Right cardiac atrium (tissue), 5 donors: Measurements from ENCODE around the gene KCNIP2. TPM values are rescaled to one million over a fixed set of nuclear protein-coding genes. Genes with fewer than 3 reads are reported as not detected.
"Not testable (repeated sequence)": the region's sequence is repeated elsewhere in the genome, so short reads cannot be mapped to it uniquely, and the experiment has no call there.

ENCODE experiments used
- ATAC-seq, 2 donors: fragments of 200-7000 bp; cut with Tn5 transposase; one replicate each; pipeline versions ENCODE4 v1.8.0 to v1.9.1; 2020; ENCODE audit warnings: moderate library complexity in 2 of 2, mild to moderate bottlenecking in 1 of 2
- DNase-seq, 3 donors: peaks; one replicate each; pipeline ENCODE4 v3.0.0-alpha.2; 2020
- H3K27ac ChIP-seq: one replicate; pipeline ENCODE4 v1.5.1; 2013; ENCODE audit warnings: mild to moderate bottlenecking, low read length, control low read depth, moderate library complexity
- H3K27me3 ChIP-seq: one replicate; pipeline ENCODE4 v1.6.1; 2013; ENCODE audit not compliant: control insufficient read depth, insufficient read depth
- H3K4me1 ChIP-seq: one replicate; pipeline ENCODE4 v1.6.1; 2013; ENCODE audit warnings: low read length; ENCODE audit not compliant: control insufficient read depth, insufficient read depth
- H3K4me3 ChIP-seq: one replicate; pipeline ENCODE4 v1.5.1; 2013; ENCODE audit warnings: low read length, control low read depth
- H3K9me3 ChIP-seq: one replicate; pipeline ENCODE4 v1.6.1; 2013; ENCODE audit warnings: low read length; ENCODE audit not compliant: control insufficient read depth
- WGBS: extraction: QIAGEN DNeasy Blood & Tissue Kit; methylation state at CpG from one replicate; pipeline ENCODE4 v1.1.7; 2013; 5-methylcytosine and 5-hydroxymethylcytosine counted together
- intact Hi-C, 4 donors: fragments of 100-400 bp; cut with DNase I; formaldehyde crosslinking; loops; one replicate each; pipeline versions ENCODE4 v1.11.0 to v1.14.0; 2022 to 2023
- polyA plus RNA-seq: library from polyadenylated mRNA; stranded (reverse); fragments of 200-250 nt; gene quantifications from one replicate; pipeline ENCODE4 v1.2.3, GENCODE V29; 2013
- total RNA-seq, 4 donors: library from RNA; stranded (reverse); fragmentation: NEBNext Ultra II Directional; extraction: Animal tissue kit (Norgen Biotek cat#: 25700); gene quantifications; one replicate each; pipeline ENCODE4 v1.2.1, GENCODE V29; 2021
- donor health status: healthy with polysubstance abuse.
- donor health status: DM: no; HTN: yes; CAD: no.
- donor health status: DM: no; HTN: no; CAD: no.
- donor health status: DM: no; HTN: yes; CAD: no; lungs with severe emphysema.
- donor health status: DM: yes; HTN: yes; CAD: no.

Gene KCNIP2
- total and polyA plus RNA-seq, 5 donors: 368 to 977 (median 704) TPM

DNA sequence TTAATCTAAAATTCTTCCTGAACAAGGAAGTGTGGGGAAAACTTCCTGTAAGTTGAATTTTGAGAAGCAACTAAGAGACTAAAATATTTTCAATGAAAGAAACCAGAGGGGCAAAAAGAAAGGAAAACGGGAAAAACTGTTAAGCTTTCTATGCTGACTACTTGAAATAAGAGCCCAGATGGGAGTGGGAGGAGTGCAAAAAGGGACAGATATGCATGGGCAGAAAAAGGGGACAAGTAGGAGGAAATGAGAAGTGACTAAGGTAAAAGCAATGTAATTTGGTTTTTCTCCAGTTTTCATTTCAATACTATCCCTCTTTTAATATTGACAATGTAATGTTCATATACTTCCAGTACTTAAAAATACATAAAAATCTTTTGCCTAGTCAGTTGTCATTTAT lies 36.4 kb downstream of the KCNIP2 start:
- WGBS: 76% methylated on average over 1 of the region's 1 CpG
- no peaks in the 10 kb centered on the region for H3K9me3 ChIP-seq
- H3K27me3 ChIP-seq: no peaks in the 10 kb centered on the region
- H3K4me1 ChIP-seq: peaks cover 1% of the 10 kb centered on the region
- ATAC-seq: no peak
- DNase-seq: no peak
- intact Hi-C loops: no loop called here
- no peak overlapping the region for H3K4me3 ChIP-seq
- H3K27ac ChIP-seq: no peak overlapping the region

DNA sequence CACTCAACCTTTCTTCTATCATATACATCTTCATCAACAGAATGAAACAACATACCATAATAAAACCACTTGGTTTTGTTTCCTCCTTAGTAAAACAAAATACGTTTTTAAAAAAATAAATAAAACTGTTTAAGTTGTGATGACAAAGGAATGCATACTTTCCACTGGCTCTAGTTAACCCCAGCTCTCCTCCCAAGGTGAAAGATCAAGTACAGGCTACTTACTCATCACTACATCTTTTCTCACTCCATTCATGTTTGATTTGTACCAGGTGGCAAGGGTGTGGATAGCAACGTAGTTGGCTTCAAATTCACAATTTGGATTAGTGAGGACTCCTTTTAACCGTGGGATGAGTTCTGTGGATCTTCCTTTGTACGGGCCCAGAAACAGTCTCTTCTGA lies 40.1 kb downstream of the KCNIP2 start:
- H3K4me3 ChIP-seq: no peak overlapping the region
- intact Hi-C loops: no loop called here
- no peaks in the 10 kb centered on the region for H3K9me3 ChIP-seq
- H3K27me3 ChIP-seq: no peaks in the 10 kb centered on the region
- WGBS: 64% methylated on average over 4 of the region's 4 CpGs
- DNase-seq: no peak
- H3K27ac ChIP-seq: no peak overlapping the region
- H3K4me1 ChIP-seq: no peaks in the 10 kb centered on the region
- ATAC-seq: no peak

DNA sequence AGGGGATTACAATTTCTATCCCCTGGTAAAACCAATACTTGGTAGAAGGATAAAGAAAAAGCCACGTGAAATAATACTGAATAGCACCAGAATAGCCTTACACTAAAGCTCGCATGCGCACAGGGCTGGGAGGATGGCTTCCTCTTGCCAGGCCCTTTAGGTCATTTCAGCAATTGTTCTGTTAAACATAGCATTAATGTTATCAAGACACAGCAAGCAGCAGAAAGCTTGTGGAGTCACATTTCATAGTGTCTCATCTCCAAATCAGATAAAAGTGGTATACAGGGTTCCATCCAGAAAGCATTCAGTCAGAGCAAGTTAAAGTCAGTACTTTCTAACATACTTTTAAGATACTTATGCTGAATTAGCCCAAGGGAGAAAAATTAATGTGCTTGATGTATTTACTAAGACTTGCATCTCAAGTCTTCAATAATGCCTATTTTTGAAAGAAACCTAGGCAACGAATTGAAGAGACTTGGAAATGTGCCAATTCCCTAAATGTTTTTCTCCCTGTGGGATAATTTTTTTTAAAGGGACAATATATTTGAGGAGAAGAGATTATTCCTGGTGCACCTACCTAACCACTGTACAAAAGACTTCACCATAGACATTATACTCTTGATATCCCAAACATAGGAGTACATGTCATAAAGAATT lies 46.1 kb downstream of the KCNIP2 start:
- H3K9me3 ChIP-seq: no peaks in the 10 kb centered on the region
- no peak for ATAC-seq
- no peaks in the 10 kb centered on the region for H3K27me3 ChIP-seq
- intact Hi-C loops: no loop called here
- WGBS: 51% methylated on average over 4 of the region's 4 CpGs
- no peak overlapping the region for H3K4me3 ChIP-seq
- no peaks in the 10 kb centered on the region for H3K4me1 ChIP-seq
- H3K27ac ChIP-seq: no peak overlapping the region
- no peak for DNase-seq

DNA sequence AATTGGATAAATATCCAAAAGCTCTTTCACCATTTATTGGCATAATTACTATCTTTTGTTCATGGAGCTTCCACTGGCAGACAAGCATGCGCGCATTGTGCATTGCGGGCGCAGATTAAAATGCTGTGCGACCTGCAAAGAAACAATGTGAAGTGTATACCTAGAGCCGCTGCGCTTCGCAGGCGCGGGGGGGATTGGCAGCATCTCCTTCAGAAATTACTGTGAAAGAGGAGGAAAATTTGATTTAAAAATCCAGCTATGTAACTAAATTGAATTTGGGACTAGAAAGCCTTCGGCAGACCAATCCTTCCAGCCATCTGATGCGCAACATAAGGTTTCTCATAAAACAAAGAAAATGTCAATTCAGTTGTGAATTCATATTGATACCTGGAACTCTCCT lies 50.1 kb downstream of the KCNIP2 start:
- 96% methylated on average over 12 of the region's 12 CpGs for WGBS
- Histone ChIP-seq H3K27ac (no peak overlapping the region), H3K4me1 (no peaks in the 10 kb centered on the region), H3K4me3 (no peak overlapping the region), H3K9me3 (no peaks in the 10 kb centered on the region), H3K27me3 (no peaks in the 10 kb centered on the region)
- intact Hi-C loops: no loop called here
- ATAC-seq: no peak
- no peak for DNase-seq

DNA sequence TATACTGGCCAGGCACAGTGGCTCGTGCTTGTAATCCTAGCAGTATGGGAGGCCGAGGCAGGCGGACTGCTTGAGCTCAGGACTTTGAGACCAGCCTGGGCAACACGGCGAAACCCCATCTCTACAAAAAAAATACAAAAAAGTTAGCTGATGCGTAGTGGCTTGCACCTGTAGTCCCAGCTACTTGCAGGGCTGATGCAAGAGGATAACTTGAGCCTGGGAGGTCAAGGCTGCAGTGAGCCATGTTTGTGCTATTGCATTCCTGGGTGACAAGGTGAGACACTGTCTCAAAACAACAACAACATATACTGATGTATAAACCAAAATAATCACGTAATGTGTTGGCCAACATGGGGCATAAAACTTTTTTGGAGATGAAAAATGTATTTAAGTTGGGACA lies 53.9 kb downstream of the KCNIP2 start:
- DNase-seq (no peak), ATAC-seq (no peak)
- intact Hi-C loops: no loop called here
- Histone ChIP-seq H3K4me1 (no peaks in the 10 kb centered on the region), H3K27me3 (no peaks in the 10 kb centered on the region), H3K9me3 (no peaks in the 10 kb centered on the region), H3K4me3 (no peak overlapping the region), H3K27ac (no peak overlapping the region)
- WGBS: 93% methylated on average over 7 of the region's 7 CpGs

DNA sequence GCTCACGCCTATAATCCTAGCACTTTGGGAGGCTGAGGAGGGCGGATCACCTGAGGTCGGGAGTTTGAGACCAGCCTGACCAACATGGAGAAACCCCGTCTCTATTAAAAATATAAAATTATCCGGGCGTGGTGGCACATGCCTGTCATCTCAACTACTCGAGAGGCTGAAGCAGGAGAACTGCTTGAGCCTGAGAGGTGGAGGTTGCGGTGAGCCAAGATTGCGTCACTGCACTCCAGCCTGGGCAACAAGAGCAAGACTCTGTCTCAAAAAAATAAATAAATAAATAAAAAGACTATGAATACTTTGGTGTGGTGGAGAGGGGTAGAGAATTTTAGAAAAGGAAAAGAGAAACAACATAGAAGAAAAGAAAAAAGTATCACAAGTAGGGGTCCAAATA lies 54.4 kb downstream of the KCNIP2 start:
- intact Hi-C loops, H3K27ac ChIP-seq, H3K27me3 ChIP-seq, H3K4me1 ChIP-seq, H3K4me3 ChIP-seq, ATAC-seq, H3K9me3 ChIP-seq: not testable (repeated sequence)
- WGBS: 92% methylated on average over 9 of the region's 9 CpGs
- peak in 1 of 3 donors; percentile 22 for DNase-seq

DNA sequence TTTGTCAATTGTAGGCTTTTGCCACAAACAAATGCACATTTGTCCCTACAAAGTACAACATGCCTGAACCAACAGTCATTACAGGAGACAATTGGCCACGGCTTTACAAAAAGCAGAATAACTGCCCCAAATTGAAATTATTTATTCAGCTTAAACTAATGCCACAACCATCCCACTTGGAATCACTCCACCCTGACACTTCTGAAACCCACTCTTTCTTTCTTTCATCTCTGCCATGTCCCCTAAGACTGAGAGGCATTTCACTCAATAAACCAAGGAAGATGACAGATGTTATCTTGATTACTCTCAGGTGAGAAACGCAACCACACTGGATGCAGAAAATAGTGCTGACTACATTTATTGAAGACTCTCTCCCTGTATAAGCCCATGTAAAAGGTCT lies 57.8 kb downstream of the KCNIP2 start:
- Histone ChIP-seq H3K9me3 (no peaks in the 10 kb centered on the region), H3K27me3 (no peaks in the 10 kb centered on the region), H3K4me3 (no peak overlapping the region), H3K4me1 (no peaks in the 10 kb centered on the region), H3K27ac (no peak overlapping the region)
- ATAC-seq (no peak), DNase-seq (no peak)
- intact Hi-C loops: no loop called here
- 79% methylated on average over 2 of the region's 2 CpGs for WGBS

DNA sequence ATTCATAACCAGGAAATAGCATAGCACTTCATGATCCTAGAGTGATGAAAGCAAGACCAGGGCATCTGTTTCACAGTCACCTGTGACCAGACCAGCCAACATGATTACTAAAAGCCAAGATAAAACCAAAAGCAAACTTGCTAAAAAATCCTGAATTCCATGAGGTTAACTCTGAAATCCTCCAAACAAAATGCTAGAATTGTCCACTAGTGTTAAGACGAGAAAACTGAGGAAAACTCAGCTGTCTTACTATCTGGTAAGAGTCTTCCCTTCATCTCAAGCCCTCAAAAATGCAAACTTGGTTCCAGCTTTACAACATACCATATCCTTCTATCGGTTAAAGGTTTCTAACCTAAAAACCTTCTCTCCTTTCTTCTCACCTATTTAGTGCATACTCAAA lies 59.0 kb downstream of the KCNIP2 start:
- no peak overlapping the region for H3K27ac ChIP-seq
- H3K4me1 ChIP-seq: peaks cover 3% of the 10 kb centered on the region
- intact Hi-C loops: loop anchor here in 3 of 4 donors (5.0 kb wide), 2 partner anchors 177 to 182 kb away; no protein-coding TSS in a partner anchor
- DNase-seq: no peak
- 82% methylated on average over 2 of the region's 2 CpGs for WGBS
- ATAC-seq: no peak
- no peaks in the 10 kb centered on the region for H3K27me3 ChIP-seq
- no peak overlapping the region for H3K4me3 ChIP-seq
- H3K9me3 ChIP-seq: no peaks in the 10 kb centered on the region

DNA sequence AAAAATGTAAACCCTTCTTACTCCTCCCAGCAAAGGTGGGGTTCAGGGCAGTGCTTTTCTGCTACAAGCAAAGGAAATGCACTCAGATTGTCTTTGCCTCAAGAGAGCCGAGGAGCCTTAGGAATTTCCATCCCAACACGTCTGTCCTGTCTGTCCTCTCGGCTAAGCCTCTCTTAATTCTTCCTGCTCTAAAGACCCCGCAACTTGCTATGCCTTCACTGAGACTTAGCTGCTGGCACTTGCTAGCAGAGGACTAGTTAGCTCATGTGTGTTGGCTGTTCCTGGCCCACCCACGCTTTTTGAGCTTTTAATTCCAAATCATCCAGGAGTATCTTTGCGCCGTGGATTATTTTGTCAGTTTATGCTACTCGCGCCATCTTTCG lies 59.9 kb downstream of the KCNIP2 start:
- intact Hi-C loops: loop anchor here in 3 of 4 donors (5.0 kb wide), 2 partner anchors 176 to 181 kb away; no protein-coding TSS in a partner anchor
- Histone ChIP-seq H3K9me3 (no peaks in the 10 kb centered on the region), H3K4me1 (peaks cover 3% of the 10 kb centered on the region), H3K27me3 (no peaks in the 10 kb centered on the region), H3K4me3 (peak overlapping the region; percentile 37), H3K27ac (no peak overlapping the region)
- no peak for ATAC-seq
- DNase-seq: peak in 1 of 3 donors; percentile 1
- WGBS: 55% methylated on average over 10 of the region's 10 CpGs

DNA sequence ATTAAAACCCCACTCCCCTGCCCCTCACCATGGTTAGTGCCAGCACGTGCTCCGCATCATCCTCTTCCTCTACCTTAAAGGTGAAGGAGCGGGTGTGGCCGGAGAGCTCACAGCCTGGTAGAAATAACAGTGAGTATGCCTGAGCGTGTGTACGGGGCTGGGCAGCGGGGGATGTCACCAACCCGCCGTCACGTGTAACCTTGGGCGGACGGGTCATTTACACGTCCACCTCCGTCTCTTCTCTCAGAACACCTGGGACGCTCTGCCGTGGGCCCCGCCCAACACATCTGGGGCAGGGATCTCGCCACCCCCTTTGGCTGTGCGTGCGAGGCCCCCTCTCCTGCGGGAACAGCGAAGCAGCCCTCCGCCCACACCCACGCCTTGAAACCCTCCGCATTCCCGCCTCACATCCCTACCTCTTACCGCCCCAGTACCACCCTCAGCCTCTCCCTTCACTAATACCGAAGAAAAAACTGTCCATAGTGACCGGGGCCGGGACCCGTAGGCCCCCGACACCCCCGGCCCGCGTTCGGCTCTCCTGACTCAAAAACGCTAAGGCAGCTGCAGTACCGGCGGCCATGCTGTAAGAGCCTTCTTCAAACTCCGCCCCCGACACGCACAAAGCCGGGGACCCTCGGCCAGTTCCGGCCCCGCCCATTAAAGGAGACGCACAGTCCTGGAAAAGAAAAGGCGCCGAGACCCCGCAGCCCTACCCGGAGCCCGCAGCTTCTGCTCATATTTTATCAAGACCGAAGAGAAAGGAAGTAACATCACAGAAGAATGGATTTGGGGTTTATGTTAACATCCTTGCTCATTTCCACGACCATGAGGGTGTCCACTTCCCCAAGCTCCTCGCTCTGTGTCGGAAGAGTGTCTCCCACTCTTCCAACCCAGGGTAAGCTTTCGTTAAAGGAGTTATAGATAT lies 60.5 kb downstream of the KCNIP2 start, which contains the start of gene NPM3:
NPM3 (minus strand) TSS at position 636 of the 925 bp plus-strand sequence; CDS start at position 580, 56 bp downstream.
- H3K27ac ChIP-seq: no peak within 1 kb of the TSS
- intact Hi-C loops: loop anchor here in 3 of 4 donors (5.0 kb wide), 2 partner anchors 176 to 181 kb away; no protein-coding TSS in a partner anchor

More for the DNA sequence above, 60.5 kb downstream of the KCNIP2 start, which contains the start of gene NPM3:
- WGBS: under 1% methylated on average over 57 of the region's 57 CpGs
- Histone ChIP-seq H3K4me3 (peak within 1 kb of the TSS; percentile 37), H3K27me3 (no peaks in the 10 kb centered on the region), H3K9me3 (no peaks in the 10 kb centered on the region), H3K4me1 (peaks cover 3% of the 10 kb centered on the region)
- peak; percentile 84 to 93 (median 91) for DNase-seq
- peak; percentile 75 to 77 for ATAC-seq
